Esophagus muscularis mucosa (tissue), 3 donors: ENCODE measurements around the gene PRPSAP1.

Experiments
- CTCF ChIP-seq, 3 experiments: fragments of 200-600 bp in 2 of 3; fragments of 450-650 bp in 1 of 3; sonication (generic) in 2 of 3; IDR thresholded peaks; one replicate each; pipeline ENCODE4 v1.5.1; 2017 to 2019; ENCODE audit warnings: antibody characterized with exemption in 3 of 3, mild to moderate bottlenecking in 2 of 3, moderate library complexity in 1 of 3
- POLR2AphosphoS5 ChIP-seq, 2 donors: sonication (generic); formaldehyde crosslinking; IDR thresholded peaks; one replicate each; pipeline ENCODE4 v1.6.1; 2017; ENCODE audit warnings: antibody characterized with exemption in 2 of 2

- TF ChIP-seq CTCF (IDR thresholded peaks at IDR 0.05) (no peak), POLR2AphosphoS5 (IDR thresholded peaks at IDR 0.05) (no peak)
Measured at GRCh38 chr17:76279742-76280287, 73.9 kb downstream of the PRPSAP1 start.
